HepG2 (cell line): ENCODE results near the gene OR6S1. TPM values are rescaled to one million over a fixed set of nuclear protein-coding genes. Genes with fewer than 3 reads are reported as not detected.

Source experiments
- CREM ChIP-seq, 2 experiments: sonication (generic) in 1 of 2; formaldehyde crosslinking in 1 of 2; IDR thresholded peaks; 2 replicates each; pipeline versions ENCODE4 v1.4.0 to v1.6.1; 2016 to 2020; ENCODE audit warnings: antibody characterized with exemption in 1 of 2, mild to moderate bottlenecking in 1 of 2, missing genetic modification reagents in 1 of 2
- MAFK ChIP-seq, 2 experiments: IDR thresholded peaks in 1 of 2; conservative IDR thresholded peaks in 1 of 2; 2 replicates each; pipeline ENCODE4 v1.6.1; 2011; ENCODE audit warnings: improper control_type of control experiment in 2 of 2, low read length in 2 of 2
- MIER2 ChIP-seq: IDR thresholded peaks from 2 replicates; pipeline ENCODE4 v1.6.1; 2016; ENCODE audit warnings: missing biosample characterization, missing genetic modification reagents
- NCOA2 ChIP-seq: sonication (generic); formaldehyde crosslinking; IDR thresholded peaks from 2 replicates; pipeline ENCODE4 v1.8.0; 2022; ENCODE audit warnings: inconsistent platforms
- NRL ChIP-seq: sonication (generic); formaldehyde crosslinking; IDR thresholded peaks from 2 replicates; pipeline ENCODE4 v1.5.0; 2020; ENCODE audit warnings: missing genetic modification reagents, mild to moderate bottlenecking, moderate library complexity, borderline replicate concordance
- POLR2A ChIP-seq, 2 experiments: IDR thresholded peaks; 2 replicates each; pipeline ENCODE4 v1.6.1; 2011; ENCODE audit warnings: low read depth in 2 of 2, low read length in 2 of 2, mild to moderate bottlenecking in 1 of 2, moderate library complexity in 1 of 2; ENCODE audit not compliant: insufficient read depth in 1 of 2
- SP1 ChIP-seq, 2 experiments: fragments of 450-650 bp in 1 of 2; sonication (generic) in 1 of 2; formaldehyde crosslinking in 1 of 2; IDR thresholded peaks; 2 replicates each; pipeline versions ENCODE4 v1.4.0 to v1.6.1; 2016 to 2020; ENCODE audit warnings: missing genetic modification reagents in 1 of 2
- SRF ChIP-seq: IDR thresholded peaks from 2 replicates; pipeline ENCODE4 v1.6.1; 2011; ENCODE audit warnings: mild to moderate bottlenecking, low read depth, low read length, moderate library complexity
- TSC22D2 ChIP-seq: sonication (generic); formaldehyde crosslinking; IDR thresholded peaks from 2 replicates; pipeline ENCODE4 v1.5.1; 2020; ENCODE audit warnings: missing genetic modification reagents, mild to moderate bottlenecking, borderline replicate concordance
- ZNF101 ChIP-seq: sonication (generic); formaldehyde crosslinking; IDR thresholded peaks from 2 replicates; pipeline ENCODE4 v1.4.0; 2020; ENCODE audit warnings: mild to moderate bottlenecking, low read depth, missing genetic modification reagents, borderline replicate concordance
- ZNF143 ChIP-seq: sonication (generic); formaldehyde crosslinking; IDR thresholded peaks from 2 replicates; pipeline ENCODE4 v1.4.0; 2020; ENCODE audit warnings: missing genetic modification reagents
- ZNF225 ChIP-seq: sonication (generic); formaldehyde crosslinking; IDR thresholded peaks from 2 replicates; pipeline ENCODE4 v1.4.0; 2020; ENCODE audit warnings: mild to moderate bottlenecking, missing genetic modification reagents
- ZNF343 ChIP-seq: sonication (generic); formaldehyde crosslinking; IDR thresholded peaks from 2 replicates; pipeline ENCODE4 v1.4.0; 2020; ENCODE audit warnings: mild to moderate bottlenecking, missing genetic modification reagents
- ZNF552 ChIP-seq: sonication (generic); formaldehyde crosslinking; IDR thresholded peaks from 2 replicates; pipeline ENCODE4 v1.9.0; 2022; ENCODE audit warnings: missing genetic modification reagents, mild to moderate bottlenecking, borderline replicate concordance
- ZNF615 ChIP-seq: sonication (generic); formaldehyde crosslinking; IDR thresholded peaks from 2 replicates; pipeline ENCODE4 v1.5.0; 2020; ENCODE audit warnings: mild to moderate bottlenecking, missing genetic modification reagents, borderline replicate concordance
- ZNF7 ChIP-seq: IDR thresholded peaks from 2 replicates; pipeline ENCODE4 v1.6.1; 2016; ENCODE audit warnings: missing biosample characterization, missing genetic modification reagents
- ZNF766 ChIP-seq: sonication (generic); formaldehyde crosslinking; IDR thresholded peaks from 2 replicates; pipeline ENCODE4 v1.5.0; 2020; ENCODE audit warnings: missing genetic modification reagents, borderline replicate concordance
- ZNF883 ChIP-seq: sonication (generic); formaldehyde crosslinking; IDR thresholded peaks from 2 replicates; pipeline ENCODE4 v1.5.1; 2020; ENCODE audit warnings: mild to moderate bottlenecking, missing genetic modification reagents; ENCODE audit errors: not compliant biosample characterization
- ZSCAN30 ChIP-seq: sonication (generic); formaldehyde crosslinking; IDR thresholded peaks from 2 replicates; pipeline ENCODE4 v1.5.0; 2020; ENCODE audit warnings: mild to moderate bottlenecking, missing genetic modification reagents
- polyA plus RNA-seq, 8 experiments: library from polyadenylated mRNA; depleted of rRNA in 3 of 8; stranded (reverse) in 7 of 8; unstranded in 1 of 8; fragments of >200 nt; fragmentation: Illumina TruSeq in 4 of 8; extraction: Trizol in 4 of 8; gene quantifications; 2 replicates each; pipeline versions ENCODE4 v1.2.1 to v1.2.3, GENCODE V29; 2011 to 2016; ENCODE audit warnings: low read depth in 4 of 8, missing spikeins in 1 of 8, mixed read lengths in 1 of 8; ENCODE audit not compliant: insufficient read depth in 1 of 8
- total RNA-seq, 5 experiments: library from RNA; depleted of rRNA; stranded (reverse); fragments of >200 nt; fragmentation: Illumina TruSeq; extraction: Trizol; gene quantifications; 2 replicates each; pipeline ENCODE4 v1.2.3, GENCODE V29; 2016; ENCODE audit warnings: low read depth in 1 of 5
- TF ChIP-seq, protein P1 (sequence below): sonication (generic); formaldehyde crosslinking; IDR thresholded peaks from 2 replicates; pipeline ENCODE4 v1.4.0; 2020; ENCODE audit warnings: missing genetic modification reagents
- TF ChIP-seq, protein P2 (sequence below): sonication (generic); formaldehyde crosslinking; IDR thresholded peaks from 2 replicates; pipeline ENCODE4 v1.4.0; 2020; ENCODE audit warnings: missing genetic modification reagents, borderline replicate concordance
- TF ChIP-seq, protein P3 (sequence below): sonication (generic); formaldehyde crosslinking; IDR thresholded peaks from 2 replicates; pipeline ENCODE4 v1.4.0; 2020; ENCODE audit warnings: missing genetic modification reagents, mild to moderate bottlenecking, borderline replicate concordance
- TF ChIP-seq, protein P4 (sequence below): IDR thresholded peaks from 2 replicates; pipeline ENCODE4 v1.6.1; 2018; ENCODE audit warnings: missing genetic modification reagents

OR6S1 gene
- total and polyA plus RNA-seq, 2 of the 13 experiments (the other 11 are each of a cell fraction or from before 2014, with no cell fraction given): 0.09 TPM; not detected in 1

DNA sequence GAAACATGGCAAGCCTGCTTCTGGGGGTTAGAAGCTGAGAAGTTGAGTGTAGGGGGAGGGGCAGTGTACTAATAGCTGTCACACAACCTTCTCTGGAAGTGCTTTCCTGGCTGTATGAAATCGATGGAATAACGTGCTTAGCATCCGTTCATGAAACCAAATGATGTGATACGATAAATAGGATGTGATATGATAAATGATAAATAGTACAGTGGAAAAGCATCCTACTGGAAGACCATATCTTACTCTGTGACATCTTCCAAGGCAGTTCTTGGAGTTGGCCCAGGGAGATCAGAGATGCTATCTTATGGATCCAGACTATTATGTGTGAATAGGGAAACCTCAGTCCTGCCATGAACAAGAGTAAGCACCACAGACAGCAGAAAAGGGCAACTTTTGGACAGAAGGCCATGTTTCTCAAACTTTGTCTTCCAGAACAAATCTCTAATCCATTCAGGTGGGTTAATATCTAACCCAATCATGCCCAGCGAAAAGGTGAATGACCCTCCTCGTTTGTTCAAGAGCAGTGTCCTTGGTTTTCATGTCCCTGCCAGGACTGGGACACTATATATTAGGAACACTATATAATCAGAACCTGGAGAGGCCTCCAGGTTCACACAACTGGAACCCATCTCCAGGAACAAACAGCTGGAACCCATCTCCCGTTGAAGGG, 46.8 kb upstream of the OR6S1 start, which contains the start of gene ANG (continued):
- TF ChIP-seq, protein P1, sequence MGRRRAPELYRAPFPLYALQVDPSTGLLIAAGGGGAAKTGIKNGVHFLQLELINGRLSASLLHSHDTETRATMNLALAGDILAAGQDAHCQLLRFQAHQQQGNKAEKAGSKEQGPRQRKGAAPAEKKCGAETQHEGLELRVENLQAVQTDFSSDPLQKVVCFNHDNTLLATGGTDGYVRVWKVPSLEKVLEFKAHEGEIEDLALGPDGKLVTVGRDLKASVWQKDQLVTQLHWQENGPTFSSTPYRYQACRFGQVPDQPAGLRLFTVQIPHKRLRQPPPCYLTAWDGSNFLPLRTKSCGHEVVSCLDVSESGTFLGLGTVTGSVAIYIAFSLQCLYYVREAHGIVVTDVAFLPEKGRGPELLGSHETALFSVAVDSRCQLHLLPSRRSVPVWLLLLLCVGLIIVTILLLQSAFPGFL (CRISPR knock-in tag): no peak
- TF ChIP-seq ZNF766 (no peak), ZSCAN30 (CRISPR knock-in tag) (no peak), NRL (CRISPR knock-in tag) (no peak), ZNF552 (CRISPR knock-in tag) (no peak), TSC22D2 (CRISPR knock-in tag) (0 out of 2 replicates have a peak, but pooled peaks have one; percentile 61), POLR2A (IDR thresholded peaks at IDR 0.05; ENCODE audit: insufficient read depth in 1 of 2, low read depth in 2 of 2, low read length in 2 of 2) (0 out of 4 replicates have a peak, but pooled peaks of 1 of the 2 experiments have one; percentile 46), CREM (IDR thresholded peaks at IDR 0.05) (peak; percentile 43; the same call in 1 of the 2 replicates), CREM (CRISPR knock-in tag; IDR thresholded peaks at IDR 0.05) (no peak), ZNF143 (CRISPR knock-in tag) (no peak), NCOA2 (CRISPR knock-in tag) (peak; percentile 66), MIER2 (CRISPR knock-in tag) (0 out of 2 replicates have a peak, but pooled peaks have one; percentile 16), ZNF615 (CRISPR knock-in tag) (no peak), ZNF343 (CRISPR knock-in tag) (no peak), ZNF883 (CRISPR knock-in tag) (no peak), ZNF101 (CRISPR knock-in tag) (no peak), SP1 (IDR thresholded peaks at IDR 0.05) (no peak), SP1 (CRISPR knock-in tag; IDR thresholded peaks at IDR 0.05) (no peak), SRF (no peak), MAFK (conservative IDR thresholded peaks at IDR 0.05 in 1 of 2, IDR thresholded peaks at IDR 0.05 in 1 of 2; ENCODE audit: low read length in 2 of 2) (no peak), ZNF7 (CRISPR knock-in tag) (peak; percentile 99), ZNF225 (CRISPR knock-in tag) (no peak)
- TF ChIP-seq, protein P2, sequence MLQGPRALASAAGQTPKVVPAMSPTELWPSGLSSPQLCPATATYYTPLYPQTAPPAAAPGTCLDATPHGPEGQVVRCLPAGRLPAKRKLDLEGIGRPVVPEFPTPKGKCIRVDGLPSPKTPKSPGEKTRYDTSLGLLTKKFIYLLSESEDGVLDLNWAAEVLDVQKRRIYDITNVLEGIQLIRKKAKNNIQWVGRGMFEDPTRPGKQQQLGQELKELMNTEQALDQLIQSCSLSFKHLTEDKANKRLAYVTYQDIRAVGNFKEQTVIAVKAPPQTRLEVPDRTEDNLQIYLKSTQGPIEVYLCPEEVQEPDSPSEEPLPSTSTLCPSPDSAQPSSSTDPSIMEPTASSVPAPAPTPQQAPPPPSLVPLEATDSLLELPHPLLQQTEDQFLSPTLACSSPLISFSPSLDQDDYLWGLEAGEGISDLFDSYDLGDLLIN (CRISPR knock-in tag): no peak
- TF ChIP-seq, protein P3, sequence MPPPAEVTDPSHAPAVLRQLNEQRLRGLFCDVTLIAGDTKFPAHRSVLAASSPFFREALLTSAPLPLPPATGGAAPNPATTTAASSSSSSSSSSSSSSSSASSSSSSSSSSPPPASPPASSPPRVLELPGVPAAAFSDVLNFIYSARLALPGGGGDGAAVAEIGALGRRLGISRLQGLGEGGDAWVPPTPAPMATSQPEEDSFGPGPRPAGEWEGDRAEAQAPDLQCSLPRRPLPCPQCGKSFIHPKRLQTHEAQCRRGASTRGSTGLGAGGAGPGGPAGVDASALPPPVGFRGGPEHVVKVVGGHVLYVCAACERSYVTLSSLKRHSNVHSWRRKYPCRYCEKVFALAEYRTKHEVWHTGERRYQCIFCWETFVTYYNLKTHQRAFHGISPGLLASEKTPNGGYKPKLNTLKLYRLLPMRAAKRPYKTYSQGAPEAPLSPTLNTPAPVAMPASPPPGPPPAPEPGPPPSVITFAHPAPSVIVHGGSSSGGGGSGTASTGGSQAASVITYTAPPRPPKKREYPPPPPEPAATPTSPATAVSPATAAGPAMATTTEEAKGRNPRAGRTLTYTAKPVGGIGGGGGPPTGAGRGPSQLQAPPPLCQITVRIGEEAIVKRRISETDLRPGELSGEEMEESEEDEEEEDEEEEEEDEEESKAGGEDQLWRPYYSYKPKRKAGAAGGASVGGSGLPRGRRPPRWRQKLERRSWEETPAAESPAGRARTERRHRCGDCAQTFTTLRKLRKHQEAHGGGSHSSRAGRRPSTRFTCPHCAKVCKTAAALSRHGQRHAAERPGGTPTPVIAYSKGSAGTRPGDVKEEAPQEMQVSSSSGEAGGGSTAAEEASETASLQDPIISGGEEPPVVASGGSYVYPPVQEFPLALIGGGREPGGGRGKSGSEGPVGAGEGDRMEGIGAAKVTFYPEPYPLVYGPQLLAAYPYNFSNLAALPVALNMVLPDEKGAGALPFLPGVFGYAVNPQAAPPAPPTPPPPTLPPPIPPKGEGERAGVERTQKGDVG (CRISPR knock-in tag): no peak; the same call in 1 of the 2 replicates
- TF ChIP-seq, protein P4, sequence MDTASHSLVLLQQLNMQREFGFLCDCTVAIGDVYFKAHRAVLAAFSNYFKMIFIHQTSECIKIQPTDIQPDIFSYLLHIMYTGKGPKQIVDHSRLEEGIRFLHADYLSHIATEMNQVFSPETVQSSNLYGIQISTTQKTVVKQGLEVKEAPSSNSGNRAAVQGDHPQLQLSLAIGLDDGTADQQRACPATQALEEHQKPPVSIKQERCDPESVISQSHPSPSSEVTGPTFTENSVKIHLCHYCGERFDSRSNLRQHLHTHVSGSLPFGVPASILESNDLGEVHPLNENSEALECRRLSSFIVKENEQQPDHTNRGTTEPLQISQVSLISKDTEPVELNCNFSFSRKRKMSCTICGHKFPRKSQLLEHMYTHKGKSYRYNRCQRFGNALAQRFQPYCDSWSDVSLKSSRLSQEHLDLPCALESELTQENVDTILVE (CRISPR knock-in tag): no peak; the same call in 1 of the 2 replicates
